ENCODE measurements around the gene NINJ2.

DNA sequence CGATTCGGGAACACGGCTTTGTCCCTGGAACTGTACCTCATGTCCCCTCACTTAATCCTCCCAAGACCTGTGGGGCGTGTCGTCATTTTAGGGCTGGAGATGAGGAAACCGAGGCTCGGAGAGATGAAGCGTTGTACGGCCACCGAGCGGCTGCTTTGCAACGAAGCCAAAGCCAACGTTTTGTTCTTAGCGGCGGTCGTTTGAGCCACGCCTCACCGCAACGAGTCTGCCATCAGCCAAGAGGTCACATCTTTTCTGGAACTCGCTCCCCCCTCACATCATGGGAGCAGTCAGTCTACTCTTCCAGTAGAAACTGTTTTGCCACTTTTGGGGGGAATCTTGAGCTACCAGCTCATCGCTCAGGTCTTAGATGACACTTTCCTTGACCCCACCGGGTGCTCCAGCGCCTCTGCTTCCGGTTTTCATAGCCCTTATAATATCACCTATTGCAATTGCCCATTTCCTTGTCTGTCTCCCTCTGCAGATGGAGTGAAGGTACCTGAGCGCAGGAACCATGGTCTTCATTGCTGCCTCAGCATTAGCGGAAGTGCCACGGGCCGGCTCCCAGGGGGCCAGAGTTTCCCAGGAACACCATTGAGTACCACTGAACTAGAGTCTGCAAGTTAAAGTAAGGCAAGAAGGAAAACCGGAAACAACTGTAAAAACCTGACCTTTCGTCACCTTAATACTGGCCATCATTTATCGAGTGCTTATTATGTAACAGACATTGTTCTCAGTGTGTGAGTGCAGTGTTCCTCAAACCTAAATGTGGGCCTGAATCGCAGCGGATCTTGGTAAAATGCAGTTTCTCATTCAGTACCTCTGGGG lies 19.6 kb downstream of the NINJ2 start:
- TF ChIP-seq, protein P1, sequence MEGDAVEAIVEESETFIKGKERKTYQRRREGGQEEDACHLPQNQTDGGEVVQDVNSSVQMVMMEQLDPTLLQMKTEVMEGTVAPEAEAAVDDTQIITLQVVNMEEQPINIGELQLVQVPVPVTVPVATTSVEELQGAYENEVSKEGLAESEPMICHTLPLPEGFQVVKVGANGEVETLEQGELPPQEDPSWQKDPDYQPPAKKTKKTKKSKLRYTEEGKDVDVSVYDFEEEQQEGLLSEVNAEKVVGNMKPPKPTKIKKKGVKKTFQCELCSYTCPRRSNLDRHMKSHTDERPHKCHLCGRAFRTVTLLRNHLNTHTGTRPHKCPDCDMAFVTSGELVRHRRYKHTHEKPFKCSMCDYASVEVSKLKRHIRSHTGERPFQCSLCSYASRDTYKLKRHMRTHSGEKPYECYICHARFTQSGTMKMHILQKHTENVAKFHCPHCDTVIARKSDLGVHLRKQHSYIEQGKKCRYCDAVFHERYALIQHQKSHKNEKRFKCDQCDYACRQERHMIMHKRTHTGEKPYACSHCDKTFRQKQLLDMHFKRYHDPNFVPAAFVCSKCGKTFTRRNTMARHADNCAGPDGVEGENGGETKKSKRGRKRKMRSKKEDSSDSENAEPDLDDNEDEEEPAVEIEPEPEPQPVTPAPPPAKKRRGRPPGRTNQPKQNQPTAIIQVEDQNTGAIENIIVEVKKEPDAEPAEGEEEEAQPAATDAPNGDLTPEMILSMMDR (IDR thresholded peaks at IDR 0.05): no peak
- TF ChIP-seq POLR2AphosphoS5 (IDR thresholded peaks at IDR 0.05) (no peak), POLR2A (IDR thresholded peaks at IDR 0.05) (no peak)
